B cell (primary cell): ENCODE data around the gene SLC66A1. TPM values are rescaled to one million over a fixed set of nuclear protein-coding genes. Genes with fewer than 3 reads are reported as not detected.
A peak's percentile ranks its signal among the peaks of the same experiment; 100 is the strongest.

Experiments used
- ATAC-seq: fragments of 200-7000 bp; cut with Tn5 transposase; one replicate; pipeline ENCODE4 v1.10.0; 2021; ENCODE audit warnings: low read depth, mild to moderate bottlenecking, moderate number of reproducible peaks, moderate library complexity
- CTCF ChIA-PET: fragments of 350-600 bp; sonication (Branson Sonifier 250); formaldehyde crosslinking; loops from one replicate; lab custom pipeline; 2021; ENCODE audit warnings: antibody characterized with exemption, inconsistent platforms; lab: Charles Lee
- POLR2A ChIA-PET: fragments of 350-600 bp; sonication (Branson Sonifier 250); formaldehyde crosslinking; loops from one replicate; lab custom pipeline; 2021; ENCODE audit warnings: antibody characterized with exemption; lab: Charles Lee
- DNase-seq: peaks from one replicate; pipeline ENCODE4 v3.0.0; 2013
- H2AFZ ChIP-seq: 2 replicates; pipeline ENCODE4 v1.6.1; 2012; ENCODE audit warnings: mild to moderate bottlenecking, low read depth, low read length; ENCODE audit not compliant: insufficient read depth, poor library complexity, severe bottlenecking
- H3K27ac ChIP-seq, 2 donors: 1 replicate in 1 of 2; 2 replicates in 1 of 2; pipeline ENCODE4 v1.5.1; 2012 to 2013; ENCODE audit warnings: low read length in 2 of 2, mild to moderate bottlenecking in 2 of 2, moderate library complexity in 1 of 2
- H3K27me3 ChIP-seq, 4 experiments: fragments of 200-600 bp in 1 of 4; sonication (generic) in 1 of 4; replicated peaks in 1 of 4; 1 replicate in 2 of 4; 2 replicates in 2 of 4; pipeline versions ENCODE4 v1.6.1 to v1.7.0; 2013 to 2016; ENCODE audit warnings: low read length in 3 of 4, mild to moderate bottlenecking in 2 of 4, mixed read lengths in 1 of 4, moderate library complexity in 1 of 4; ENCODE audit not compliant: insufficient read depth in 4 of 4, control insufficient read depth in 3 of 4; ENCODE audit errors: control extremely low read depth in 1 of 4
- H3K36me3 ChIP-seq, 2 experiments: replicated peaks in 1 of 2; 1 replicate in 1 of 2; 2 replicates in 1 of 2; pipeline versions ENCODE4 v1.6.1 to v1.7.1; 2013; ENCODE audit warnings: low read length in 1 of 2; ENCODE audit not compliant: insufficient read depth in 2 of 2, control insufficient read depth in 1 of 2; ENCODE audit errors: control extremely low read depth in 1 of 2, extremely low read depth in 1 of 2
- H3K4me1 ChIP-seq, 2 donors: fragments of 200-600 bp in 1 of 2; sonication (generic) in 1 of 2; 1 replicate in 1 of 2; 2 replicates in 1 of 2; pipeline versions ENCODE4 v1.5.1 to v1.6.1; 2013 to 2017; ENCODE audit warnings: low read length in 2 of 2; ENCODE audit not compliant: control insufficient read depth in 2 of 2, insufficient read depth in 2 of 2
- H3K4me2 ChIP-seq: replicated peaks from 2 replicates; pipeline ENCODE3; 2012; ENCODE audit warnings: mild to moderate bottlenecking, low read depth, low read length; ENCODE audit not compliant: poor library complexity, severe bottlenecking
- H3K4me3 ChIP-seq, 5 experiments: fragments of 200-600 bp in 1 of 5; sonication (generic) in 1 of 5; 1 replicate in 3 of 5; 2 replicates in 2 of 5; pipeline versions ENCODE4 v1.5.1 to v1.7.0; 2011 to 2016; ENCODE audit warnings: low read length in 4 of 5, mild to moderate bottlenecking in 4 of 5, low read depth in 2 of 5, control low read depth in 1 of 5, moderate library complexity in 1 of 5; ENCODE audit not compliant: insufficient read depth in 1 of 5; ENCODE audit errors: control extremely low read depth in 1 of 5, extremely low read depth in 1 of 5
- H3K79me2 ChIP-seq: fragments of 200-600 bp; sonication (generic); one replicate; pipeline ENCODE4 v1.6.0; 2016; ENCODE audit warnings: low read length; ENCODE audit not compliant: control insufficient read depth, insufficient read depth
- H3K9ac ChIP-seq: fragments of 200-600 bp; sonication (generic); 2 replicates; pipeline ENCODE4 v1.6.1; 2017; ENCODE audit warnings: mild to moderate bottlenecking, low read length, moderate library complexity
- H3K9me3 ChIP-seq, 3 donors: one replicate each; pipeline versions ENCODE4 v1.6.1 to v1.7.1; 2013; ENCODE audit warnings: low read length in 2 of 3; ENCODE audit not compliant: control insufficient read depth in 2 of 3, insufficient read depth in 1 of 3; ENCODE audit errors: control extremely low read depth in 1 of 3
- H4K20me1 ChIP-seq: 2 replicates; pipeline ENCODE4 v1.6.0; 2012; ENCODE audit warnings: mild to moderate bottlenecking, low read length; ENCODE audit not compliant: insufficient read depth, control insufficient read depth, poor library complexity, severe bottlenecking
- H3K27ac Mint-ChIP-seq: one replicate; pipeline ENCODE4 v1.8.0; 2021; ENCODE audit warnings: mixed read lengths
- H3K27me3 Mint-ChIP-seq: one replicate; pipeline ENCODE4 v1.8.0; 2021; ENCODE audit warnings: mixed read lengths
- H3K4me1 Mint-ChIP-seq: one replicate; pipeline ENCODE4 v1.8.0; 2021; ENCODE audit warnings: mixed read lengths
- H3K4me3 Mint-ChIP-seq: one replicate; pipeline ENCODE4 v1.8.0; 2021; ENCODE audit warnings: mixed read lengths
- H3K9me3 Mint-ChIP-seq: one replicate; pipeline ENCODE4 v1.8.0; 2022; ENCODE audit warnings: mixed read lengths; ENCODE audit not compliant: insufficient read depth
- CTCF ChIP-seq: fragments of 200-600 bp; IDR thresholded peaks from one replicate; pipeline ENCODE4 v1.8.0; 2022; ENCODE audit warnings: antibody characterized with exemption, mild to moderate bottlenecking
- EZH2 ChIP-seq: IDR thresholded peaks from 2 replicates; pipeline ENCODE4 v1.6.1; 2012; ENCODE audit warnings: borderline replicate concordance, low read depth, mild to moderate bottlenecking, moderate library complexity, low read length; ENCODE audit not compliant: insufficient read depth, poor library complexity, severe bottlenecking
- WGBS: methylation state at CpG from one replicate; pipeline ENCODE4 v1.1.5; 2013; ENCODE audit warnings: missing lambda C conversion rate; ENCODE audit not compliant: insufficient coverage; 5-methylcytosine and 5-hydroxymethylcytosine counted together
- intact Hi-C: fragments of 100-400 bp; cut with micrococcal nuclease; formaldehyde crosslinking; loops from one replicate; pipeline ENCODE4 v1.10.0; 2022
- polyA plus RNA-seq: library from polyadenylated mRNA; depleted of rRNA; stranded (reverse); fragments of >200 nt; gene quantifications from 2 replicates; pipeline ENCODE4 v1.2.3, GENCODE V29; 2012
- total RNA-seq, 2 donors: library from RNA; stranded (reverse); fragments of 120-200 nt in 1 of 2; gene quantifications; 1 replicate in 1 of 2; 2 replicates in 1 of 2; pipeline versions ENCODE4 v1.2.3 to v1.2.4, GENCODE V29; 2013 to 2022

The SLC66A1 gene
- total and polyA plus RNA-seq, 2 donors (not counting 1 experiment from before 2014, with no cell fraction given), result 24.4 to 26.8 TPM

DNA sequence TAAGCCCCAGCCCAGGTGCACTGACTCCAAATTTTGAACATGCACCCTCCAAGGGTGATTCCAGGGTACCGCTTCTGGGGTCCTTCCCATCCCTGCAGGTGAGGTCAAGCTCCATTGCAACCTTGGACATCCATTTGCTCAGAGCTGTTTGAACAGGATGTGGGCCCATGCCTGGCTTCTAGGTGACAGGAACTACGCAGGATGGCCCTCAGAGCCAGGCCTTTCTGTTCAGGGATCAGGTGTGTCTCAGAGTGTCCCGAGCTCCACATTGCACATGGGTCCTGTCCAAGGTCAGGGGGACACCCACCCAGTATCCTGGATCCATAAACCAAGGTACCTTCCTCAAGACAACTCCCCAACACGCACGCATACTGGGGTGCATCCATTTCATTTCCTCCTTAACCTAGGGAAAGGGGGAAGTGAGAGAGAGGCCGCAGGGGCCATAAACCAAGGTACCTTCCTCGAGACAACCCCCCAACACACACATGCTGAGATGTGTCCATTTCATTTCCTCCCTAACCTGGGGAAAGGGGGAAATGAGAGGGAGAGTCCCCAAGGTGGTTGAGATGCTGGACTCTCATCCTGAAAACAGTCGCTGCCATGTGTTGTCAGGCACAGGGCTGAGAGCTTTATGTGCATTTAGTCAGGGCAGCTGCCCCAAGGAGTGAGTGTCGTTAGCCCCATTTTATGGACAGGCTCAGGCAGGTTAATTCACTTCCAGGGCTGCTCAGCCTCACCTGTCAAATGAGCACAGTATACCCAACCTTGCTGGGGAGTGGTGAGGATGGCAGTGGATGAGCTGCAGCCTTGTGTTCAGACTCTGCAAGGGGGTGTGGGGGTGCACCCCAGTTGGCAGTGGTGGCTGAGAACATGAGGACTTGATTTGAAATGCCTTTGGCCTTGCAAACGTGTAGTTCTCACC lies 2.1 kb downstream of the SLC66A1 start:
- Histone ChIP-seq H3K4me1 (peaks cover 62 to 65% of the 10 kb centered on the region in 2 donors), H3K9me3 (no peaks in the 10 kb centered on the region), H3K36me3 (peaks cover 1 to 11% of the 10 kb centered on the region in 2 experiments), H3K4me2 (peak overlapping the region; percentile 95), H3K27ac (peak overlapping the region; percentile 45 to 90), H3K27me3 (no peaks in the 10 kb centered on the region), H2AFZ (no peak overlapping the region), H3K4me3 (no peak overlapping the region), H3K79me2 (peaks cover 24% of the 10 kb centered on the region), H3K9ac (no peak overlapping the region), H4K20me1 (peaks cover 19% of the 10 kb centered on the region)
- ATAC-seq (no peak), DNase-seq (peak; percentile 65)
- Mint-ChIP-seq H3K9me3 (no peaks in the 10 kb centered on the region), H3K4me1 (peaks cover 68% of the 10 kb centered on the region), H3K27ac (peak overlapping the region; percentile 73), H3K4me3 (peak overlapping the region; percentile 76), H3K27me3 (no peaks in the 10 kb centered on the region)
- WGBS, result 65% methylated on average over 6 of the region's 10 CpGs
- TF ChIP-seq CTCF, result no peak
- no peak for TF ChIP-seq EZH2
- POLR2A ChIA-PET, result interaction anchor here (1.1 kb wide), 1 partner anchor 78 kb away, joined by 4 read pairs; no protein-coding TSS in a partner anchor
- CTCF ChIA-PET, result no interaction called here
- intact Hi-C loops, result loop anchor here (2.0 to 5.0 kb wide), 3 partner anchors 77 to 283 kb away; a partner anchor contains a TSS
